H9 (cell line): ENCODE data around the gene DIS3L2. TPM values are rescaled to one million over a fixed set of nuclear protein-coding genes. Genes with fewer than 3 reads are reported as not detected.

Experiments
- DNase-seq: peaks from one replicate; pipeline ENCODE4 v3.0.0-alpha.2; 2017
- H2AFZ ChIP-seq: one replicate; pipeline ENCODE4 v1.6.1; 2013; ENCODE audit warnings: mild to moderate bottlenecking, low read length, control low read depth, moderate library complexity
- H2AK5ac ChIP-seq: 2 replicates; pipeline ENCODE4 v1.6.1; 2013; ENCODE audit warnings: low read length, control low read depth, mixed read lengths; ENCODE audit not compliant: insufficient read length
- H2BK120ac ChIP-seq: one replicate; pipeline ENCODE4 v1.6.1; 2013; ENCODE audit warnings: low read depth, mild to moderate bottlenecking, low read length, control low read depth, inconsistent platforms; ENCODE audit not compliant: poor library complexity, severe bottlenecking
- H2BK12ac ChIP-seq: 2 replicates; pipeline ENCODE4 v1.6.1; 2013; ENCODE audit warnings: low read length, control low read depth, mixed read lengths, low read depth; ENCODE audit not compliant: insufficient read length
- H2BK15ac ChIP-seq: 2 replicates; pipeline ENCODE4 v1.6.1; 2013; ENCODE audit warnings: low read depth, low read length, control low read depth
- H2BK20ac ChIP-seq: one replicate; pipeline ENCODE4 v1.6.1; 2013; ENCODE audit warnings: low read depth, mild to moderate bottlenecking, low read length, control low read depth, inconsistent platforms; ENCODE audit not compliant: poor library complexity, severe bottlenecking
- H2BK5ac ChIP-seq: 2 replicates; pipeline ENCODE4 v1.6.1; 2013; ENCODE audit warnings: low read length, control low read depth, mixed read lengths; ENCODE audit not compliant: insufficient read length
- H3K14ac ChIP-seq: 2 replicates; pipeline ENCODE4 v1.6.1; 2013; ENCODE audit warnings: low read length, control low read depth; ENCODE audit not compliant: insufficient read depth
- H3K18ac ChIP-seq: 2 replicates; pipeline ENCODE4 v1.6.1; 2013; ENCODE audit warnings: low read depth, mild to moderate bottlenecking, mixed read lengths, low read length, control low read depth; ENCODE audit not compliant: insufficient read length
- H3K23ac ChIP-seq: 2 replicates; pipeline ENCODE4 v1.6.1; 2013; ENCODE audit warnings: low read length, control low read depth, mixed read lengths, low read depth; ENCODE audit not compliant: insufficient read length
- H3K23me2 ChIP-seq: 2 replicates; pipeline ENCODE4 v1.6.1; 2013; ENCODE audit warnings: low read depth, mild to moderate bottlenecking, mixed read lengths, low read length, control low read depth; ENCODE audit not compliant: insufficient read length, poor library complexity, severe bottlenecking
- H3K27ac ChIP-seq: 2 replicates; pipeline ENCODE4 v1.5.1; 2013; ENCODE audit warnings: low read length, control low read depth, mixed read lengths, low read depth; ENCODE audit not compliant: insufficient read length
- H3K27me3 ChIP-seq: 2 replicates; pipeline ENCODE4 v1.6.1; 2013; ENCODE audit warnings: low read length, control low read depth, inconsistent platforms; ENCODE audit not compliant: insufficient read depth
- H3K4ac ChIP-seq: 2 replicates; pipeline ENCODE4 v1.6.1; 2013; ENCODE audit warnings: low read depth, mild to moderate bottlenecking, control low read depth, inconsistent platforms, low read length, moderate library complexity
- H3K4me1 ChIP-seq: 2 replicates; pipeline ENCODE4 v1.6.1; 2013; ENCODE audit warnings: low read length, control low read depth, inconsistent platforms; ENCODE audit not compliant: insufficient read depth
- H3K4me2 ChIP-seq: 2 replicates; pipeline ENCODE4 v1.6.1; 2013; ENCODE audit warnings: low read length, control low read depth, mixed read lengths; ENCODE audit not compliant: insufficient read length, insufficient read depth
- H3K56ac ChIP-seq: 2 replicates; pipeline ENCODE4 v1.6.1; 2013; ENCODE audit warnings: low read depth, mild to moderate bottlenecking, mixed read lengths, low read length, control low read depth; ENCODE audit not compliant: insufficient read length
- H3K79me1 ChIP-seq: 2 replicates; pipeline ENCODE4 v1.6.1; 2013; ENCODE audit warnings: low read depth, mild to moderate bottlenecking, moderate library complexity, low read length, control low read depth, inconsistent platforms; ENCODE audit not compliant: insufficient read depth, poor library complexity, severe bottlenecking
- H3K79me2 ChIP-seq: 2 replicates; pipeline ENCODE4 v1.6.1; 2013; ENCODE audit warnings: low read length, control low read depth, inconsistent platforms; ENCODE audit not compliant: insufficient read depth
- H3K9ac ChIP-seq: 2 replicates; pipeline ENCODE4 v1.6.1; 2013; ENCODE audit warnings: low read length, control low read depth, mixed read lengths; ENCODE audit not compliant: insufficient read length; ENCODE audit errors: extremely low read depth
- H3K9me3 ChIP-seq: one replicate; pipeline ENCODE4 v1.6.1; 2013; ENCODE audit warnings: low read depth, low read length, inconsistent platforms; ENCODE audit not compliant: control insufficient read depth
- H3T11ph ChIP-seq: one replicate; pipeline ENCODE4 v1.6.1; 2013; ENCODE audit warnings: mild to moderate bottlenecking, low read length, control low read depth, inconsistent platforms
- H4K20me1 ChIP-seq: one replicate; pipeline ENCODE4 v1.6.1; 2013; ENCODE audit not compliant: control insufficient read depth, insufficient read length, insufficient read depth
- H4K5ac ChIP-seq: 2 replicates; pipeline ENCODE4 v1.6.1; 2013; ENCODE audit warnings: low read depth, mild to moderate bottlenecking, mixed read lengths, low read length, control low read depth; ENCODE audit not compliant: insufficient read length
- H4K8ac ChIP-seq: replicated peaks from 2 replicates; pipeline ENCODE4 v1.6.1; 2013; ENCODE audit warnings: low read length, control low read depth, mixed read lengths, low read depth; ENCODE audit not compliant: insufficient read length
- H4K91ac ChIP-seq: 2 replicates; pipeline ENCODE4 v1.6.1; 2013; ENCODE audit warnings: low read depth, mild to moderate bottlenecking, moderate library complexity, mixed read lengths, low read length, control low read depth; ENCODE audit not compliant: insufficient read length
- H3K27ac Mint-ChIP-seq, 3 experiments: 2 replicates in 2 of 3; 3 replicates in 1 of 3; pipeline ENCODE4 v1.8.0; 2020 to 2021; ENCODE audit warnings: mixed read lengths in 3 of 3, mild to moderate bottlenecking in 1 of 3, moderate library complexity in 1 of 3
- H3K27me3 Mint-ChIP-seq: 2 replicates; pipeline ENCODE4 v1.8.0; 2021; ENCODE audit warnings: low read depth, mild to moderate bottlenecking, moderate library complexity, mixed read lengths
- H3K36me3 Mint-ChIP-seq, 3 experiments: 2 replicates in 2 of 3; 3 replicates in 1 of 3; pipeline ENCODE4 v1.8.0; 2020 to 2021; ENCODE audit warnings: low read depth in 3 of 3, mixed read lengths in 3 of 3; ENCODE audit not compliant: insufficient read depth in 1 of 3
- H3K4me1 Mint-ChIP-seq, 2 experiments: 2 replicates each; pipeline ENCODE4 v1.8.0; 2020; ENCODE audit warnings: mixed read lengths in 2 of 2
- H3K4me3 Mint-ChIP-seq, 2 experiments: 2 replicates in 1 of 2; 3 replicates in 1 of 2; pipeline ENCODE4 v1.8.0; 2020 to 2021; ENCODE audit warnings: mild to moderate bottlenecking in 2 of 2, mixed read lengths in 2 of 2, moderate library complexity in 1 of 2
- H3K9me3 Mint-ChIP-seq, 2 experiments: 2 replicates in 1 of 2; 3 replicates in 1 of 2; pipeline ENCODE4 v1.8.0; 2020; ENCODE audit warnings: mild to moderate bottlenecking in 2 of 2, mixed read lengths in 2 of 2, moderate library complexity in 1 of 2
- CTCF ChIP-seq: fragments of 200-600 bp; sonication (generic); conservative IDR thresholded peaks from 3 replicates; pipeline ENCODE4 v1.8.0; 2021; ENCODE audit warnings: antibody characterized with exemption, mild to moderate bottlenecking
- WGBS: extraction: QIAGEN DNeasy Blood & Tissue Kit; methylation state at CpG from one replicate; pipeline ENCODE4 v1.1.7; 2013; ENCODE audit warnings: missing lambda C conversion rate, low lambda C conversion rate, mixed read lengths; ENCODE audit not compliant: insufficient read length; ENCODE audit errors: extremely low coverage; 5-methylcytosine and 5-hydroxymethylcytosine counted together
- total RNA-seq: library from RNA; stranded (reverse); gene quantifications from 2 replicates; pipeline ENCODE4 v1.2.1, GENCODE V29; 2021

DIS3L2 gene
- total RNA-seq, 1 experiment from 2014 or later, result 28.1 TPM

DNA sequence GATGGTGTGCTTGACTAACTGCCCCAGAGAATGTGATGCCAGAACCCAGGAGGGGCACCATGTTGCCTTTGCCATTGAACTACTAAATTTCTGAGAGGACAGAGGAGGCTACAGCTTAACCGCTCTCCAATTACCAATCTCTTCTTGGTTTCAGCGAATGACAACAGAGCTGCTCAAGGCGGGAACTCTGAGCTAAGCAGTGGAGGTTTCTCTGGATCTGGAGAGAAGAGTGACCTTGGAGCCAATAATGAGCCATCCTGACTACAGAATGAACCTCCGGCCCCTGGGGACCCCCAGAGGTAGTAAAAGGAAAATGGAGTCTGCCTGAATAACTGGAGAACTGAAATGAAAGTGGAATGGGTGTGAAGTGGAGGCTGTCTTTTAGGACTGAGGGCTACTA lies 53.2 kb downstream of the DIS3L2 start:
- Mint-ChIP-seq H3K36me3 (peaks cover 0 to 5% (median 0%) of the 10 kb centered on the region in 3 experiments; a peak in 3 of 7 replicates), H3K4me3 (no peak overlapping the region), H3K4me1 (peaks cover 8% of the 10 kb centered on the region in 2 experiments), H3K27me3 (no peaks in the 10 kb centered on the region), H3K27ac (no peak overlapping the region), H3K9me3 (no peaks in the 10 kb centered on the region)
- no peaks in the 10 kb centered on the region for H4K20me1 ChIP-seq
- H3K79me2 ChIP-seq, result no peaks in the 10 kb centered on the region
- no peak overlapping the region for H2BK12ac ChIP-seq
- no peaks in the 10 kb centered on the region for H3K23me2 ChIP-seq
- no peak overlapping the region for H3T11ph ChIP-seq
- no peak overlapping the region for H4K91ac ChIP-seq
- 0 out of 2 replicates have a peak, but pooled peaks cover 2% of the 10 kb centered on the region for H3K4me1 ChIP-seq
- H2BK5ac ChIP-seq, result no peak overlapping the region
- H2AFZ ChIP-seq, result no peak overlapping the region
- H3K18ac ChIP-seq, result no peak overlapping the region
- H2BK20ac ChIP-seq, result no peak overlapping the region
- no peak overlapping the region for H2AK5ac ChIP-seq
- no peak overlapping the region for H3K4me2 ChIP-seq
- H3K4ac ChIP-seq, result no peak overlapping the region
- no peak overlapping the region for H3K27ac ChIP-seq
- no peak overlapping the region for H3K14ac ChIP-seq
- no peak overlapping the region for H3K23ac ChIP-seq
- no peak for DNase-seq
- H2BK120ac ChIP-seq, result no peak overlapping the region
- no peaks in the 10 kb centered on the region for H3K9me3 ChIP-seq
- WGBS, result no CpG with 5 or more reads among the region's 4 CpGs
- H4K8ac ChIP-seq, result no peak overlapping the region
- H3K56ac ChIP-seq, result no peak overlapping the region
- TF ChIP-seq CTCF, result no peak
- no peak overlapping the region for H2BK15ac ChIP-seq
- no peak overlapping the region for H4K5ac ChIP-seq
- no peaks in the 10 kb centered on the region for H3K27me3 ChIP-seq
- no peak overlapping the region for H3K9ac ChIP-seq
- H3K79me1 ChIP-seq, result no peaks in the 10 kb centered on the region
